ENCODE data around the gene PAQR4.

PAQR4 gene

GRCh38 chr16:2933701-2934100 is 35.4 kb upstream of the PAQR4 start:
- H3K9me3 ChIP-seq (ENCODE audit: control extremely low read depth in 1 of 5, control insufficient read depth in 4 of 5, insufficient read depth in 2 of 5, low read depth in 1 of 5, low read length in 4 of 5), result no peaks in the 10 kb centered on the region
- CTCF ChIA-PET, result no interaction called here
- H3K4me3 ChIP-seq (ENCODE audit: control insufficient read depth in 1 of 7, extremely low read depth in 1 of 7, insufficient read depth in 4 of 7, low read depth in 2 of 7, low read length in 6 of 7), result no peak overlapping the region
- H3K27ac ChIP-seq (ENCODE audit: insufficient read depth in 1 of 2, low read depth in 1 of 2, low read length in 2 of 2, poor library complexity in 1 of 2, severe bottlenecking in 2 of 2), result no peak overlapping the region
- H3K27me3 ChIP-seq (replicated peaks in 2 of 5; ENCODE audit: control insufficient read depth in 4 of 5, insufficient read depth in 5 of 5, low read length in 4 of 5), result no peaks in the 10 kb centered on the region
- WGBS (ENCODE audit: insufficient coverage), result 92% methylated on average over 15 of the region's 22 CpGs
- POLR2A ChIA-PET, result no interaction called here
- peaks cover 0 to 68% (median 42%) of the 10 kb centered on the region in 4 experiments for H3K36me3 ChIP-seq (ENCODE audit: control insufficient read depth in 4 of 4, insufficient read depth in 4 of 4, low read length in 3 of 4)
- DNase-seq, result no peak
- H3K4me1 ChIP-seq (ENCODE audit: control extremely low read depth in 1 of 4, control insufficient read depth in 4 of 4, insufficient read depth in 4 of 4, low read length in 3 of 4), result no peaks in the 10 kb centered on the region

DNA sequence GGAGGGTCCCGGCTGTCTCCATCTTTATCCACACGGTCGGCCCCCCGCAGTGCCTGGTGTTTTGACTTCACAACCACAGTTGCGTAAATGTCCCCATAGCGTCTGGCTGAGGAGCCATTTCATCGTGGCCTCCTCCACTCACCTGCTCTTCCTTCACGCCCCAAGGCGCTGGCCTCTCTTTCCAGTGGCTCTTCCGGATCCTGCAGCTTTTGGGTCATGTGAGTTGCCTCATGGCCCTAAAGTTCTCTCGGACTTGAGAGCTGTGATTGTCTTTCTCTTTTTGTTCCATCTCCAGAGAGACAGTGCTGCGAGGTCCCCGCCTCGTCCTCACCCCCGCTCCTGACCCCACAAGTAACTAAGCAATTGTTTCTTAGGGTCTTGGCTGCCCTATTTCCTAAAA is 34.7 kb upstream of the PAQR4 start:
- peaks cover 0 to 70% (median 41%) of the 10 kb centered on the region in 4 experiments for H3K36me3 ChIP-seq (ENCODE audit: control insufficient read depth in 4 of 4, insufficient read depth in 4 of 4, low read length in 3 of 4)
- CTCF ChIA-PET, result no interaction called here

GRCh38 chr16:2936436-2937011 is 32.6 kb upstream of the PAQR4 start:
- ChIA-PET POLR2A (no interaction called here), CTCF (no interaction called here)
- Histone ChIP-seq H3K9me3 (ENCODE audit: control extremely low read depth in 1 of 5, control insufficient read depth in 4 of 5, insufficient read depth in 2 of 5, low read depth in 1 of 5, low read length in 4 of 5) (no peaks in the 10 kb centered on the region), H3K27ac (ENCODE audit: insufficient read depth in 1 of 2, low read depth in 1 of 2, low read length in 2 of 2, poor library complexity in 1 of 2, severe bottlenecking in 2 of 2) (no peak overlapping the region), H3K27me3 (replicated peaks in 2 of 5; ENCODE audit: control insufficient read depth in 4 of 5, insufficient read depth in 5 of 5, low read length in 4 of 5) (no peaks in the 10 kb centered on the region), H3K4me3 (ENCODE audit: control insufficient read depth in 1 of 7, extremely low read depth in 1 of 7, insufficient read depth in 4 of 7, low read depth in 2 of 7, low read length in 6 of 7) (no peak overlapping the region), H3K36me3 (ENCODE audit: control insufficient read depth in 4 of 4, insufficient read depth in 4 of 4, low read length in 3 of 4) (peaks cover 3 to 71% (median 48%) of the 10 kb centered on the region in 4 experiments), H3K4me1 (ENCODE audit: control extremely low read depth in 1 of 4, control insufficient read depth in 4 of 4, insufficient read depth in 4 of 4, low read length in 3 of 4) (no peaks in the 10 kb centered on the region)
- no peak for DNase-seq
- 89% methylated on average over 15 of the region's 22 CpGs for WGBS (ENCODE audit: insufficient coverage)

More for the DNA sequence above, 34.7 kb upstream of the PAQR4 start:
- WGBS (ENCODE audit: insufficient coverage), result 95% methylated on average over 15 of the region's 15 CpGs
- Histone ChIP-seq H3K4me3 (ENCODE audit: control insufficient read depth in 1 of 7, extremely low read depth in 1 of 7, insufficient read depth in 4 of 7, low read depth in 2 of 7, low read length in 6 of 7) (no peak overlapping the region), H3K9me3 (ENCODE audit: control extremely low read depth in 1 of 5, control insufficient read depth in 4 of 5, insufficient read depth in 2 of 5, low read depth in 1 of 5, low read length in 4 of 5) (no peaks in the 10 kb centered on the region), H3K4me1 (ENCODE audit: control extremely low read depth in 1 of 4, control insufficient read depth in 4 of 4, insufficient read depth in 4 of 4, low read length in 3 of 4) (no peaks in the 10 kb centered on the region), H3K27me3 (replicated peaks in 2 of 5; ENCODE audit: control insufficient read depth in 4 of 5, insufficient read depth in 5 of 5, low read length in 4 of 5) (no peaks in the 10 kb centered on the region), H3K27ac (ENCODE audit: insufficient read depth in 1 of 2, low read depth in 1 of 2, low read length in 2 of 2, poor library complexity in 1 of 2, severe bottlenecking in 2 of 2) (no peak overlapping the region)
- POLR2A ChIA-PET, result no interaction called here
- no peak for DNase-seq

GRCh38 chr16:2937170-2937569 is 32.0 kb upstream of the PAQR4 start:
- peaks cover 3 to 73% (median 50%) of the 10 kb centered on the region in 4 experiments for H3K36me3 ChIP-seq (ENCODE audit: control insufficient read depth in 4 of 4, insufficient read depth in 4 of 4, low read length in 3 of 4)
- no peak for DNase-seq
- no peaks in the 10 kb centered on the region for H3K4me1 ChIP-seq (ENCODE audit: control extremely low read depth in 1 of 4, control insufficient read depth in 4 of 4, insufficient read depth in 4 of 4, low read length in 3 of 4)
- no peaks in the 10 kb centered on the region for H3K9me3 ChIP-seq (ENCODE audit: control extremely low read depth in 1 of 5, control insufficient read depth in 4 of 5, insufficient read depth in 2 of 5, low read depth in 1 of 5, low read length in 4 of 5)
- 98% methylated on average over 16 of the region's 24 CpGs for WGBS (ENCODE audit: insufficient coverage)
- H3K27ac ChIP-seq (ENCODE audit: insufficient read depth in 1 of 2, low read depth in 1 of 2, low read length in 2 of 2, poor library complexity in 1 of 2, severe bottlenecking in 2 of 2), result no peak overlapping the region
- CTCF ChIA-PET, result no interaction called here
- H3K27me3 ChIP-seq (replicated peaks in 2 of 5; ENCODE audit: control insufficient read depth in 4 of 5, insufficient read depth in 5 of 5, low read length in 4 of 5), result no peaks in the 10 kb centered on the region
- H3K4me3 ChIP-seq (ENCODE audit: control insufficient read depth in 1 of 7, extremely low read depth in 1 of 7, insufficient read depth in 4 of 7, low read depth in 2 of 7, low read length in 6 of 7), result no peak overlapping the region
- POLR2A ChIA-PET, result no interaction called here

DNA sequence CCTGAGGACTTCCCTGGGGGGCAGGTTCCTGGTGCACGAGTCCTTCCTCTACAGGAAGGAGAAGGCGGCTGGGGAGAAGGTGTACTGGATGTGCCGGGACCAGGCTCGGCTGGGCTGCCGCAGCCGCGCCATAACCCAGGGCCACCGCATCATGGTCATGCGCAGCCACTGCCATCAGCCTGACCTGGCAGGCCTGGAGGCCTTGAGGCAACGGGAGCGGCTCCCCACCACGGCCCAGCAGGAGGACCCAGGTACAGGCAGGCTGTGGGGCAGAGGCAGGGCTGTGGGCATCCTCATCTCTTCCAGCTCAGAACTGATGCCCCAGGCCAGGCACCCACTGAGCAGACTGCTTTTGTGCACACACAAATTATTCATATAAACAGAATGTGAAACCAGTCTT is 30.9 kb upstream of the PAQR4 start:
- Histone ChIP-seq H3K27ac (ENCODE audit: insufficient read depth in 1 of 2, low read depth in 1 of 2, low read length in 2 of 2, poor library complexity in 1 of 2, severe bottlenecking in 2 of 2) (no peak overlapping the region), H3K27me3 (replicated peaks in 2 of 5; ENCODE audit: control insufficient read depth in 4 of 5, insufficient read depth in 5 of 5, low read length in 4 of 5) (no peaks in the 10 kb centered on the region), H3K9me3 (ENCODE audit: control extremely low read depth in 1 of 5, control insufficient read depth in 4 of 5, insufficient read depth in 2 of 5, low read depth in 1 of 5, low read length in 4 of 5) (no peaks in the 10 kb centered on the region), H3K36me3 (ENCODE audit: control insufficient read depth in 4 of 4, insufficient read depth in 4 of 4, low read length in 3 of 4) (peaks cover 3 to 76% (median 52%) of the 10 kb centered on the region in 4 experiments), H3K4me1 (ENCODE audit: control extremely low read depth in 1 of 4, control insufficient read depth in 4 of 4, insufficient read depth in 4 of 4, low read length in 3 of 4) (no peaks in the 10 kb centered on the region), H3K4me3 (ENCODE audit: control insufficient read depth in 1 of 7, extremely low read depth in 1 of 7, insufficient read depth in 4 of 7, low read depth in 2 of 7, low read length in 6 of 7) (no peak overlapping the region)
- 93% methylated on average over 12 of the region's 12 CpGs for WGBS (ENCODE audit: insufficient coverage)
- ChIA-PET CTCF (no interaction called here), POLR2A (no interaction called here)
- DNase-seq, result no peak

DNA sequence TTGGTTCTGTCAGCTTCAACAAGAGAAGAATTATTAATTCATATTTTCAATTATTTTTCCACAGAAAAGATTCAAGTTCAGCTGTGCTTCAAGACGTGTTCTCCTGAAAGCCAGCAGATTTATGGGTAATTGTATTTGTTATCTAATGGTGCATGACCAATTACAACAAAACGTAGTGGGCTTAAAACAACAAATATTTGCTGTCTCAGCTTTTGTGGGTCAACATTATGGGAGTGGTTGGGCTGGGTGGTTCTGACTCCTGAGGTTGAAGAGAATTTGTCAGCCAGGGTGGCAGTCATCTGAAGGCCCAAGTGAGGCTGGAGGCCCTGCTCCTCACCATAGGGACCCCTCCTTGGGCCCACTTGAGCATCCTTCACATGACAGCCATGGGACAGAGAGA is 29.2 kb upstream of the PAQR4 start:
- peaks cover 3 to 73% (median 49%) of the 10 kb centered on the region in 4 experiments for H3K36me3 ChIP-seq (ENCODE audit: control insufficient read depth in 4 of 4, insufficient read depth in 4 of 4, low read length in 3 of 4)

GRCh38 chr16:2942045-2942444 is 27.1 kb upstream of the PAQR4 start:
- Histone ChIP-seq H3K9me3 (ENCODE audit: control extremely low read depth in 1 of 5, control insufficient read depth in 4 of 5, insufficient read depth in 2 of 5, low read depth in 1 of 5, low read length in 4 of 5) (no peaks in the 10 kb centered on the region), H3K4me1 (ENCODE audit: control extremely low read depth in 1 of 4, control insufficient read depth in 4 of 4, insufficient read depth in 4 of 4, low read length in 3 of 4) (no peaks in the 10 kb centered on the region), H3K27me3 (replicated peaks in 2 of 5; ENCODE audit: control insufficient read depth in 4 of 5, insufficient read depth in 5 of 5, low read length in 4 of 5) (no peaks in the 10 kb centered on the region), H3K36me3 (ENCODE audit: control insufficient read depth in 4 of 4, insufficient read depth in 4 of 4, low read length in 3 of 4) (peaks cover 3 to 60% (median 41%) of the 10 kb centered on the region in 4 experiments), H3K27ac (ENCODE audit: insufficient read depth in 1 of 2, low read depth in 1 of 2, low read length in 2 of 2, poor library complexity in 1 of 2, severe bottlenecking in 2 of 2) (no peak overlapping the region), H3K4me3 (ENCODE audit: control insufficient read depth in 1 of 7, extremely low read depth in 1 of 7, insufficient read depth in 4 of 7, low read depth in 2 of 7, low read length in 6 of 7) (no peak overlapping the region)
- POLR2A ChIA-PET, result no interaction called here
- CTCF ChIA-PET, result interaction anchor here (0.6 to 1.8 kb wide), 2 partner anchors 14 to 910 kb away, joined by 3 to 6 read pairs; no protein-coding TSS in a partner anchor
- DNase-seq, result no peak
- 97% methylated on average over 4 of the region's 4 CpGs for WGBS (ENCODE audit: insufficient coverage)

More for the DNA sequence above, 29.2 kb upstream of the PAQR4 start:
- no peak overlapping the region for H3K27ac ChIP-seq (ENCODE audit: insufficient read depth in 1 of 2, low read depth in 1 of 2, low read length in 2 of 2, poor library complexity in 1 of 2, severe bottlenecking in 2 of 2)
- DNase-seq, result no peak
- no peak overlapping the region for H3K4me3 ChIP-seq (ENCODE audit: control insufficient read depth in 1 of 7, extremely low read depth in 1 of 7, insufficient read depth in 4 of 7, low read depth in 2 of 7, low read length in 6 of 7)
- POLR2A ChIA-PET, result no interaction called here
- H3K9me3 ChIP-seq (ENCODE audit: control extremely low read depth in 1 of 5, control insufficient read depth in 4 of 5, insufficient read depth in 2 of 5, low read depth in 1 of 5, low read length in 4 of 5), result no peaks in the 10 kb centered on the region
- no peaks in the 10 kb centered on the region for H3K27me3 ChIP-seq (replicated peaks in 2 of 5; ENCODE audit: control insufficient read depth in 4 of 5, insufficient read depth in 5 of 5, low read length in 4 of 5)
- CTCF ChIA-PET, result interaction anchor here (1.2 to 1.9 kb wide), 5 partner anchors 10 to 101 kb away, joined by 3 to 11 read pairs (median 7); no protein-coding TSS in a partner anchor
- 100% methylated on average over 2 of the region's 2 CpGs for WGBS (ENCODE audit: insufficient coverage)
- H3K4me1 ChIP-seq (ENCODE audit: control extremely low read depth in 1 of 4, control insufficient read depth in 4 of 4, insufficient read depth in 4 of 4, low read length in 3 of 4), result no peaks in the 10 kb centered on the region
